Tibial nerve (tissue), 4 donors: ENCODE measurements around the gene SPINK8. TPM values are rescaled to one million over a fixed set of nuclear protein-coding genes. Genes with fewer than 3 reads are reported as not detected.
A peak's percentile ranks its signal among the peaks of the same experiment; 100 is the strongest.

Source experiments
- DNase-seq, 2 donors: peaks; one replicate each; pipeline ENCODE4 v3.0.0-alpha.2; 2019; ENCODE audit warnings: low spot score in 2 of 2
- H3K27ac ChIP-seq, 4 donors: fragments of 200-600 bp; sonication (generic) in 3 of 4; one replicate each; pipeline ENCODE4 v1.5.1; 2017 to 2019; ENCODE audit warnings: mild to moderate bottlenecking in 1 of 4
- H3K27me3 ChIP-seq, 2 donors: fragments of 200-600 bp; sonication (generic) in 1 of 2; one replicate each; pipeline versions ENCODE4 v1.5.1 to v1.6.0; 2017 to 2019
- H3K36me3 ChIP-seq, 3 donors: fragments of 200-600 bp; sonication (generic); one replicate each; pipeline ENCODE4 v1.5.1; 2018 to 2019
- H3K4me1 ChIP-seq, 4 donors: fragments of 200-600 bp; sonication (generic) in 3 of 4; one replicate each; pipeline ENCODE4 v1.5.1; 2017 to 2019
- H3K4me3 ChIP-seq, 4 donors: fragments of 200-600 bp; sonication (generic) in 3 of 4; one replicate each; pipeline ENCODE4 v1.5.1; 2017 to 2019; ENCODE audit warnings: mild to moderate bottlenecking in 1 of 4, moderate library complexity in 1 of 4
- H3K9me3 ChIP-seq, 4 donors: fragments of 200-600 bp; sonication (generic) in 3 of 4; one replicate each; pipeline ENCODE4 v1.5.1; 2017 to 2019
- CTCF ChIP-seq, 5 experiments: fragments of 200-600 bp in 3 of 5; fragments of 450-650 bp in 2 of 5; sonication (generic) in 3 of 5; IDR thresholded peaks; one replicate each; pipeline ENCODE4 v1.5.1; 2016 to 2019; ENCODE audit warnings: antibody characterized with exemption in 5 of 5, mild to moderate bottlenecking in 3 of 5, moderate library complexity in 2 of 5
- EP300 ChIP-seq, 2 donors: sonication (generic); formaldehyde crosslinking; IDR thresholded peaks; one replicate each; pipeline ENCODE4 v1.6.1; 2017; ENCODE audit warnings: antibody characterized with exemption in 2 of 2, mild to moderate bottlenecking in 1 of 2
- POLR2A ChIP-seq, 2 donors: fragments of 450-650 bp; IDR thresholded peaks; one replicate each; pipeline ENCODE4 v1.6.1; 2017; ENCODE audit warnings: antibody characterized with exemption in 2 of 2, mild to moderate bottlenecking in 2 of 2, moderate library complexity in 2 of 2
- WGBS, 2 donors: methylation state at CpG; one replicate each; pipeline ENCODE4 v1.1.5; 2018; 5-methylcytosine and 5-hydroxymethylcytosine counted together
- total RNA-seq, 4 donors: library from RNA; depleted of rRNA; stranded (reverse); fragments of >200 nt; gene quantifications; one replicate each; pipeline ENCODE4 v1.1.0, GENCODE V29; 2016

Gene SPINK8
- total RNA-seq, 4 donors from 2014 or later = not detected

GRCh38 chr3:48303021-48303420 is 30.4 kb downstream of the SPINK8 start:
- WGBS, 2 donors = 90 to 92% methylated on average over 2 of the region's 2 CpGs
- H3K4me1 ChIP-seq = peaks cover 0 to 34% (median 13%) of the 10 kb centered on the region in 4 donors
- H3K27me3 ChIP-seq = no peaks in the 10 kb centered on the region
- peaks cover 0 to 8% (median 0%) of the 10 kb centered on the region in 4 donors for H3K9me3 ChIP-seq
- no peak for DNase-seq
- TF ChIP-seq EP300 (IDR thresholded peaks at IDR 0.05) = no peak
- TF ChIP-seq CTCF (IDR thresholded peaks at IDR 0.05) = no peak
- no peak for TF ChIP-seq POLR2A (IDR thresholded peaks at IDR 0.05)
- H3K4me3 ChIP-seq = no peak overlapping the region
- no peak overlapping the region for H3K27ac ChIP-seq
- H3K36me3 ChIP-seq = peaks cover 0 to 5% (median 0%) of the 10 kb centered on the region in 3 donors

DNA sequence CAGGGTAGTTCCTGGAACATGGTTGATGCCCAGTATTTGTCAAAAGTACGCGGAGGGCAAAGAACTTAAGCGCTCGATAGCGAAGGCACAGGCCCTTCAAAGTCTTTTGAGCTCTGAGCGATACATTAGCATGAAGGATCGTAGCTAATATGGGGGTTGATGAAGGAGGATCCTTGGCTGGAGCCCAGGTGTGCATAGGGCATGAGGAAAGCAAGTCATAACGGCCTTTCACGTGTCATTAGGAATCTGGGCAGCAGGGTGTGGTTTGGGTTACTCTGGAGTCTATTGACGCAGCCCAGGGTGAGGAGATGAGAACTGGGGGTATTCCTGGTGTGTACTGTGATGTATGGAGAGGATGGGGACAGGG is 31.7 kb downstream of the SPINK8 start:
- peaks cover 0 to 38% (median 13%) of the 10 kb centered on the region in 4 donors for H3K4me1 ChIP-seq
- peak overlapping the region; percentile 86 to 99 (median 94) for H3K27ac ChIP-seq
- no peaks in the 10 kb centered on the region for H3K27me3 ChIP-seq
- DNase-seq = peak in 1 of 2 donors; percentile 30
- TF ChIP-seq EP300 (IDR thresholded peaks at IDR 0.05) = no peak
- no peak for TF ChIP-seq POLR2A (IDR thresholded peaks at IDR 0.05)
- TF ChIP-seq CTCF (IDR thresholded peaks at IDR 0.05) = no peak
- H3K9me3 ChIP-seq = peaks cover 0 to 8% (median 0%) of the 10 kb centered on the region in 4 donors
- peaks cover 0 to 17% (median 0%) of the 10 kb centered on the region in 3 donors for H3K36me3 ChIP-seq
- WGBS, 2 donors = 4 to 11% methylated on average over 10 of the region's 10 CpGs
- H3K4me3 ChIP-seq = peak overlapping the region; percentile 69 to 100 (median 83)

- no peaks in the 10 kb centered on the region for H3K27me3 ChIP-seq
- peak within 1 kb of the TSS; percentile 86 to 99 (median 94) for H3K27ac ChIP-seq
- peak within 1 kb of the TSS; percentile 69 to 100 (median 83) for H3K4me3 ChIP-seq
- H3K36me3 ChIP-seq = peaks cover 0 to 23% (median 0%) of the 10 kb centered on the region in 3 donors
- H3K9me3 ChIP-seq = peaks cover 0 to 8% (median 0%) of the 10 kb centered on the region in 4 donors
- DNase-seq = peak; percentile 81 to 83
- H3K4me1 ChIP-seq = peaks cover 0 to 38% (median 13%) of the 10 kb centered on the region in 4 donors
- TF ChIP-seq EP300 (IDR thresholded peaks at IDR 0.05) (peak in 1 of 2 donors; percentile 93), POLR2A (IDR thresholded peaks at IDR 0.05) (peak; percentile 27 to 82), CTCF (IDR thresholded peaks at IDR 0.05) (peak in 2 of 5 experiments; percentile 46 to 53)
- 1% methylated on average over 33 to 70 of the region's 70 CpGs for WGBS, 2 donors
Observed at GRCh38 chr3:48301020-48301799, 32.3 kb downstream of the SPINK8 start, which contains the start of gene NME6. TSS of gene NME6 (minus strand) at chr3:48301367.

- Histone ChIP-seq H3K27me3 (no peaks in the 10 kb centered on the region), H3K9me3 (peaks cover 0 to 8% (median 0%) of the 10 kb centered on the region in 4 donors), H3K4me1 (peaks cover 0 to 38% (median 13%) of the 10 kb centered on the region in 4 donors), H3K4me3 (peak overlapping the region; percentile 69 to 100 (median 83)), H3K36me3 (peaks cover 0 to 35% (median 0%) of the 10 kb centered on the region in 3 donors), H3K27ac (peak overlapping the region in 3 of 4 donors; percentile 92 to 99 (median 96))
- 76 to 82% methylated on average over 13 of the region's 13 CpGs for WGBS, 2 donors
- DNase-seq = no peak
- TF ChIP-seq CTCF (IDR thresholded peaks at IDR 0.05) (no peak), EP300 (IDR thresholded peaks at IDR 0.05) (no peak), POLR2A (IDR thresholded peaks at IDR 0.05) (no peak)
Observed at GRCh38 chr3:48299746-48300712, 33.4 kb downstream of the SPINK8 start.
